IMR-90 (cell line): ENCODE data around the gene WDR70. TPM values are rescaled to one million over a fixed set of nuclear protein-coding genes. Genes with fewer than 3 reads are reported as not detected.

ENCODE experiments used
- ATAC-seq: fragments of 200-7000 bp; cut with Tn5 transposase; 2 replicates; pipeline ENCODE4 v1.9.1; 2020; ENCODE audit warnings: low read depth, mild to moderate bottlenecking, moderate library complexity
- BruUV-seq: library from RNA; stranded (reverse); fragments of 400-500 nt; replicated peaks from 2 replicates; lab custom pipeline; 2021; lab: Mats Ljungman, UMichigan
- CTCF ChIA-PET: fragments of 300-600 bp; formaldehyde crosslinking; extraction: SDS; loops from one replicate; lab custom pipeline; 2021; ENCODE audit warnings: antibody characterized with exemption; lab: Yijun Ruan, JAX
- POLR2A ChIA-PET: fragments of 300-600 bp; sonication (Branson Sonifier 250); formaldehyde crosslinking; loops from one replicate; lab custom pipeline; 2022; ENCODE audit warnings: antibody characterized with exemption; ENCODE audit not compliant: unreplicated experiment; lab: Charles Lee
- DNase-seq: peaks from one replicate; pipeline ENCODE4 v3.0.0; 2013
- H2AFZ ChIP-seq: replicated peaks from 2 replicates; pipeline ENCODE3; 2013; ENCODE audit warnings: low read length, mild to moderate bottlenecking; ENCODE audit not compliant: poor library complexity
- H2AK5ac ChIP-seq: 2 replicates; pipeline ENCODE4 v1.6.1; 2013; ENCODE audit warnings: low read depth, low read length, inconsistent platforms
- H2AK9ac ChIP-seq: replicated peaks from 2 replicates; pipeline ENCODE3; 2013; ENCODE audit warnings: mild to moderate bottlenecking, low read depth, low read length, moderate library complexity; ENCODE audit not compliant: poor library complexity
- H2BK120ac ChIP-seq: 2 replicates; pipeline ENCODE4 v1.6.1; 2013; ENCODE audit warnings: low read depth, low read length, inconsistent platforms
- H2BK15ac ChIP-seq: 3 replicates; pipeline ENCODE4 v1.6.1; 2013; ENCODE audit warnings: low read depth, low read length, inconsistent platforms
- H2BK20ac ChIP-seq: 2 replicates; pipeline ENCODE4 v1.6.1; 2013; ENCODE audit warnings: low read depth, mild to moderate bottlenecking, inconsistent platforms, low read length, moderate library complexity
- H2BK5ac ChIP-seq: 2 replicates; pipeline ENCODE4 v1.6.1; 2013; ENCODE audit warnings: mild to moderate bottlenecking, low read depth, low read length, inconsistent platforms; ENCODE audit not compliant: poor library complexity, severe bottlenecking
- H3K14ac ChIP-seq: replicated peaks from 2 replicates; pipeline ENCODE4 v1.6.1; 2013; ENCODE audit warnings: low read depth, low read length, inconsistent platforms
- H3K18ac ChIP-seq: 2 replicates; pipeline ENCODE4 v1.6.1; 2013; ENCODE audit warnings: low read depth, low read length, control low read depth
- H3K23ac ChIP-seq: 2 replicates; pipeline ENCODE4 v1.6.1; 2013; ENCODE audit warnings: low read depth, low read length, inconsistent platforms
- H3K27ac ChIP-seq: 2 replicates; pipeline ENCODE4 v1.5.1; 2013; ENCODE audit warnings: mild to moderate bottlenecking, control low read depth, low read length; ENCODE audit not compliant: insufficient read depth
- H3K27me3 ChIP-seq: 2 replicates; pipeline ENCODE4 v1.6.1; 2013; ENCODE audit warnings: low read length; ENCODE audit not compliant: control insufficient read depth, insufficient read depth
- H3K36me3 ChIP-seq: 2 replicates; pipeline ENCODE4 v1.6.1; 2013; ENCODE audit warnings: low read length, mixed read lengths; ENCODE audit not compliant: control insufficient read depth, insufficient read depth
- H3K4ac ChIP-seq: 2 replicates; pipeline ENCODE4 v1.6.1; 2013; ENCODE audit warnings: low read depth, low read length, inconsistent platforms
- H3K4me1 ChIP-seq: 2 replicates; pipeline ENCODE4 v1.6.1; 2013; ENCODE audit warnings: low read length, mixed read lengths; ENCODE audit not compliant: control insufficient read depth, insufficient read depth
- H3K4me2 ChIP-seq: 2 replicates; pipeline ENCODE4 v1.6.1; 2013; ENCODE audit warnings: low read depth, mild to moderate bottlenecking, control low read depth, low read length, moderate library complexity
- H3K4me3 ChIP-seq: 2 replicates; pipeline ENCODE4 v1.5.1; 2013; ENCODE audit warnings: low read depth, mild to moderate bottlenecking, control low read depth, low read length, moderate library complexity; ENCODE audit not compliant: insufficient read depth
- H3K56ac ChIP-seq: 2 replicates; pipeline ENCODE4 v1.6.1; 2013; ENCODE audit warnings: low read length, inconsistent platforms; ENCODE audit not compliant: insufficient read depth; ENCODE audit errors: extremely low read depth
- H3K79me1 ChIP-seq, 2 experiments: 2 replicates each; pipeline ENCODE4 v1.6.1; 2013; ENCODE audit warnings: low read length in 2 of 2, inconsistent platforms in 1 of 2, low read depth in 1 of 2
- H3K9ac ChIP-seq: 2 replicates; pipeline ENCODE4 v1.6.1; 2013; ENCODE audit warnings: low read depth, low read length, control low read depth
- H3K9me1 ChIP-seq: 2 replicates; pipeline ENCODE4 v1.6.1; 2013; ENCODE audit warnings: low read length, inconsistent platforms; ENCODE audit not compliant: insufficient read depth
- H3K9me3 ChIP-seq: 2 replicates; pipeline ENCODE4 v1.6.1; 2013; ENCODE audit warnings: low read length; ENCODE audit not compliant: control insufficient read depth, insufficient read depth
- H4K20me1 ChIP-seq: 2 replicates; pipeline ENCODE4 v1.6.1; 2013; ENCODE audit warnings: low read length, inconsistent platforms; ENCODE audit not compliant: insufficient read depth
- H4K5ac ChIP-seq: 2 replicates; pipeline ENCODE4 v1.6.1; 2013; ENCODE audit warnings: mild to moderate bottlenecking, low read depth, low read length, control low read depth
- H4K8ac ChIP-seq, 2 experiments: 2 replicates each; pipeline ENCODE4 v1.6.1; 2013; ENCODE audit warnings: low read depth in 2 of 2, low read length in 2 of 2, control low read depth in 1 of 2, inconsistent platforms in 1 of 2
- H4K91ac ChIP-seq: 2 replicates; pipeline ENCODE4 v1.6.1; 2013; ENCODE audit warnings: low read depth, low read length, inconsistent platforms; ENCODE audit not compliant: insufficient read depth
- BHLHE40 ChIP-seq: fragments of 150-350 bp; IDR thresholded peaks from 2 replicates; pipeline ENCODE4 v1.6.1; 2016; ENCODE audit warnings: mild to moderate bottlenecking, low read depth, low read length
- CEBPB ChIP-seq: IDR thresholded peaks from 2 replicates; pipeline ENCODE4 v1.6.1; 2012; ENCODE audit warnings: low read depth, low read length, improper control_type of control experiment
- CHD1 ChIP-seq: IDR thresholded peaks from 2 replicates; pipeline ENCODE4 v1.6.1; 2012; ENCODE audit warnings: low read depth, low read length, improper control_type of control experiment
- FOS ChIP-seq: fragments of 150-350 bp; IDR thresholded peaks from 2 replicates; pipeline ENCODE4 v1.6.1; 2016; ENCODE audit warnings: low read depth, low read length
- MAFK ChIP-seq: IDR thresholded peaks from 2 replicates; pipeline ENCODE4 v1.6.1; 2012; ENCODE audit warnings: low read depth, low read length, improper control_type of control experiment
- MXI1 ChIP-seq: IDR thresholded peaks from 2 replicates; pipeline ENCODE4 v1.6.1; 2012; ENCODE audit warnings: low read depth, mild to moderate bottlenecking, low read length, moderate library complexity, borderline replicate concordance
- NFE2L2 ChIP-seq: fragments of 150-350 bp; IDR thresholded peaks from 2 replicates; pipeline ENCODE4 v1.6.1; 2016; ENCODE audit warnings: low read depth, mild to moderate bottlenecking, low read length
- POLR2A ChIP-seq: IDR thresholded peaks from 2 replicates; pipeline ENCODE4 v1.6.1; 2012; ENCODE audit warnings: mild to moderate bottlenecking, low read depth, low read length
- RAD21 ChIP-seq: IDR thresholded peaks from 2 replicates; pipeline ENCODE4 v1.6.1; 2012; ENCODE audit warnings: low read length, improper control_type of control experiment
- RCOR1 ChIP-seq: IDR thresholded peaks from 2 replicates; pipeline ENCODE4 v1.6.1; 2012; ENCODE audit warnings: mild to moderate bottlenecking, low read length, improper control_type of control experiment; ENCODE audit not compliant: insufficient replicate concordance
- RFX5 ChIP-seq: IDR thresholded peaks from 2 replicates; pipeline ENCODE4 v1.8.0; 2012; ENCODE audit warnings: low read depth, mild to moderate bottlenecking, low read length, moderate library complexity
- SMC3 ChIP-seq: fragments of 150-350 bp; IDR thresholded peaks from 2 replicates; pipeline ENCODE4 v1.6.1; 2016; ENCODE audit warnings: low read depth, mild to moderate bottlenecking, antibody characterized with exemption, low read length, moderate library complexity
- WGBS, 2 experiments: methylation state at CpG; one replicate each; pipeline versions ENCODE4 v1.1.5 to v1.1.7; 2013; ENCODE audit warnings: missing lambda C conversion rate in 2 of 2; ENCODE audit not compliant: insufficient read length in 1 of 2; ENCODE audit errors: extremely low coverage in 2 of 2; 5-methylcytosine and 5-hydroxymethylcytosine counted together
- dilution Hi-C: fragments of 300-500 bp; cut with HindIII; formaldehyde crosslinking; loops from one replicate; pipeline ENCODE4 v1.14.3; 2018; ENCODE audit warnings: low sequenced_read_pairs; ENCODE audit not compliant: unreplicated experiment
- in situ Hi-C: fragments of 300-500 bp; cut with MboI; formaldehyde crosslinking; loops from 3 replicates; pipeline ENCODE4 v1.14.3; 2019; ENCODE audit warnings: low sequenced_read_pairs, inconsistent platforms, mixed read lengths
- intact Hi-C: fragments of 100-400 bp; cut with micrococcal nuclease; formaldehyde crosslinking; loops from 2 replicates; pipeline ENCODE4 v1.10.0; 2022
- polyA plus RNA-seq, 3 experiments: library from polyadenylated mRNA; depleted of rRNA; stranded (reverse); fragments of >200 nt; gene quantifications; 2 replicates each; pipeline ENCODE4 v1.2.3, GENCODE V29; 2012; ENCODE audit warnings: low replicate concordance in 1 of 3
- total RNA-seq: library from RNA; depleted of rRNA; stranded (reverse); fragments of >200 nt; gene quantifications from 2 replicates; pipeline ENCODE4 v1.2.3, GENCODE V29; 2012
- TF ChIP-seq, protein P1 (sequence below): conservative IDR thresholded peaks from 2 replicates; pipeline ENCODE4 v1.5.1; 2012; ENCODE audit warnings: mild to moderate bottlenecking, low read depth, low read length, improper control_type of control experiment
- TF ChIP-seq, protein P2 (sequence below): fragments of 150-350 bp; IDR thresholded peaks from 2 replicates; pipeline ENCODE4 v1.6.1; 2016; ENCODE audit warnings: low read depth, mild to moderate bottlenecking, low read length, moderate library complexity, borderline replicate concordance
- TF ChIP-seq, protein P3 (sequence below): fragments of 150-350 bp; IDR thresholded peaks from 2 replicates; pipeline ENCODE4 v1.6.1; 2017; ENCODE audit warnings: mild to moderate bottlenecking, antibody characterized with exemption, low read length, low read depth

WDR70 gene
- total and polyA plus RNA-seq, 2 of the 4 experiments (the other 2 are of a cell fraction): 16.7 to 29.9 TPM

DNA sequence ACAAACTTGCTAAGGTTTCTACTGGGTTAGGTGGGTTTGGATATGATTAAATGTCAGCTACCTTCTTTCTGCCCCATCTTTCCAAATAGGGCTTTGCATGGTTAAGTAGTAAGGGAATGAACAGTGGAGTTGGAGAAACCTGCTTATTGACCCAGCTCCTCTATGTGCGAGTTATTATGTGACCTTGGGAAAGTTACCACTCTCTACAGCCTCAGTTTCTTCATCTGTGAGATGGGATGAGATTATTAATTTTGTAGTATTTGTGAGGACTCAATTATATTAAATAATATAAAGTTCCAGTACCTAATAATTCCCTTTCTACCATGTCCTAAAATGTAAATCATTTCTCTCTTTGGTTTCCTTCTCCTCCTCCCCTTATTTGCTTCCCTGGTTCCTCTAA is 337.3 kb downstream of the WDR70 start:
- no peak overlapping the region for H3K27ac ChIP-seq
- H3K79me1 ChIP-seq: no peaks in the 10 kb centered on the region
- no peak overlapping the region for H2AK9ac ChIP-seq
- CTCF ChIA-PET: interaction anchor here (1.2 kb wide), 1 partner anchor 76 kb away, joined by 3 read pairs; no protein-coding TSS in a partner anchor
- H4K20me1 ChIP-seq: peaks cover 11% of the 10 kb centered on the region; the same call in 1 of the 2 replicates
- no peak overlapping the region for H3K4ac ChIP-seq
- POLR2A ChIA-PET: no interaction called here
- in situ Hi-C loops (no loop called here), dilution Hi-C loops (no loop called here), intact Hi-C loops (loop anchor here (2.0 kb wide), 1 partner anchor 476 kb away; no protein-coding TSS in a partner anchor)
- H3K9me1 ChIP-seq: peaks cover 6% of the 10 kb centered on the region; the same call in 1 of the 2 replicates
- no peak overlapping the region for H3K4me2 ChIP-seq
- no peak overlapping the region for H4K5ac ChIP-seq
- H2BK20ac ChIP-seq: no peak overlapping the region
- no peaks in the 10 kb centered on the region for H3K36me3 ChIP-seq
- H3K9me3 ChIP-seq: no peaks in the 10 kb centered on the region
- TF ChIP-seq NFE2L2 (no peak), SMC3 (no peak), CHD1 (no peak), MXI1 (no peak), CEBPB (no peak), RCOR1 (no peak), BHLHE40 (no peak), MAFK (no peak), POLR2A (no peak), RFX5 (no peak), FOS (no peak), RAD21 (no peak)
- TF ChIP-seq, protein P1, sequence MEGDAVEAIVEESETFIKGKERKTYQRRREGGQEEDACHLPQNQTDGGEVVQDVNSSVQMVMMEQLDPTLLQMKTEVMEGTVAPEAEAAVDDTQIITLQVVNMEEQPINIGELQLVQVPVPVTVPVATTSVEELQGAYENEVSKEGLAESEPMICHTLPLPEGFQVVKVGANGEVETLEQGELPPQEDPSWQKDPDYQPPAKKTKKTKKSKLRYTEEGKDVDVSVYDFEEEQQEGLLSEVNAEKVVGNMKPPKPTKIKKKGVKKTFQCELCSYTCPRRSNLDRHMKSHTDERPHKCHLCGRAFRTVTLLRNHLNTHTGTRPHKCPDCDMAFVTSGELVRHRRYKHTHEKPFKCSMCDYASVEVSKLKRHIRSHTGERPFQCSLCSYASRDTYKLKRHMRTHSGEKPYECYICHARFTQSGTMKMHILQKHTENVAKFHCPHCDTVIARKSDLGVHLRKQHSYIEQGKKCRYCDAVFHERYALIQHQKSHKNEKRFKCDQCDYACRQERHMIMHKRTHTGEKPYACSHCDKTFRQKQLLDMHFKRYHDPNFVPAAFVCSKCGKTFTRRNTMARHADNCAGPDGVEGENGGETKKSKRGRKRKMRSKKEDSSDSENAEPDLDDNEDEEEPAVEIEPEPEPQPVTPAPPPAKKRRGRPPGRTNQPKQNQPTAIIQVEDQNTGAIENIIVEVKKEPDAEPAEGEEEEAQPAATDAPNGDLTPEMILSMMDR: no peak
- TF ChIP-seq, protein P2, sequence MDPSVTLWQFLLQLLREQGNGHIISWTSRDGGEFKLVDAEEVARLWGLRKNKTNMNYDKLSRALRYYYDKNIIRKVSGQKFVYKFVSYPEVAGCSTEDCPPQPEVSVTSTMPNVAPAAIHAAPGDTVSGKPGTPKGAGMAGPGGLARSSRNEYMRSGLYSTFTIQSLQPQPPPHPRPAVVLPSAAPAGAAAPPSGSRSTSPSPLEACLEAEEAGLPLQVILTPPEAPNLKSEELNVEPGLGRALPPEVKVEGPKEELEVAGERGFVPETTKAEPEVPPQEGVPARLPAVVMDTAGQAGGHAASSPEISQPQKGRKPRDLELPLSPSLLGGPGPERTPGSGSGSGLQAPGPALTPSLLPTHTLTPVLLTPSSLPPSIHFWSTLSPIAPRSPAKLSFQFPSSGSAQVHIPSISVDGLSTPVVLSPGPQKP: no peak
- TF ChIP-seq, protein P3, sequence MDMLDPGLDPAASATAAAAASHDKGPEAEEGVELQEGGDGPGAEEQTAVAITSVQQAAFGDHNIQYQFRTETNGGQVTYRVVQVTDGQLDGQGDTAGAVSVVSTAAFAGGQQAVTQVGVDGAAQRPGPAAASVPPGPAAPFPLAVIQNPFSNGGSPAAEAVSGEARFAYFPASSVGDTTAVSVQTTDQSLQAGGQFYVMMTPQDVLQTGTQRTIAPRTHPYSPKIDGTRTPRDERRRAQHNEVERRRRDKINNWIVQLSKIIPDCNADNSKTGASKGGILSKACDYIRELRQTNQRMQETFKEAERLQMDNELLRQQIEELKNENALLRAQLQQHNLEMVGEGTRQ: no peak
- DNase-seq: no peak
- H3K18ac ChIP-seq: no peak overlapping the region
- no CpG with 5 or more reads among the region's 1 CpG for WGBS, 2 experiments
- no peak overlapping the region for H3K14ac ChIP-seq
- no peak overlapping the region for H4K8ac ChIP-seq
- H2AK5ac ChIP-seq: no peak overlapping the region
- no peak overlapping the region; the same call in 1 of the 2 replicates for H2BK120ac ChIP-seq
- no peaks in the 10 kb centered on the region for H3K27me3 ChIP-seq
- BruUV-seq: no TSS peak
- H3K56ac ChIP-seq: no peak overlapping the region
- H2AFZ ChIP-seq: no peak overlapping the region
- H4K91ac ChIP-seq: no peak overlapping the region
- ATAC-seq: no peak
- H3K4me3 ChIP-seq: no peak overlapping the region
- no peak overlapping the region for H3K9ac ChIP-seq
- H2BK15ac ChIP-seq: no peak overlapping the region
- no peak overlapping the region for H3K23ac ChIP-seq
- no peak overlapping the region for H2BK5ac ChIP-seq
- peaks cover 5% of the 10 kb centered on the region for H3K4me1 ChIP-seq
